Left lung (tissue), 10 donors: ENCODE measurements around the gene C10orf53. TPM values are rescaled to one million over a fixed set of nuclear protein-coding genes. Genes with fewer than 3 reads are reported as not detected.

ENCODE experiments used
- ATAC-seq: fragments of 200-7000 bp; cut with Tn5 transposase; one replicate; pipeline ENCODE4 v1.9.1; 2020; ENCODE audit warnings: moderate library complexity
- DNase-seq, 4 donors: peaks; one replicate each; pipeline ENCODE4 v3.0.0-alpha.2; 2013 to 2020
- H3K27ac ChIP-seq, 2 donors: fragments of 200-600 bp; sonication (generic) in 1 of 2; one replicate each; pipeline versions ENCODE4 v1.5.0 to v1.8.0; 2020 to 2021
- H3K27me3 ChIP-seq, 2 donors: fragments of 200-600 bp; sonication (generic) in 1 of 2; one replicate each; pipeline versions ENCODE4 v1.5.0 to v1.8.0; 2020 to 2021
- H3K36me3 ChIP-seq, 2 donors: fragments of 200-600 bp; sonication (generic) in 1 of 2; one replicate each; pipeline versions ENCODE4 v1.5.0 to v1.8.0; 2020 to 2021
- H3K4me1 ChIP-seq, 2 donors: fragments of 200-600 bp; one replicate each; pipeline ENCODE4 v1.8.0; 2021
- H3K4me3 ChIP-seq, 2 donors: fragments of 200-600 bp; sonication (generic) in 1 of 2; one replicate each; pipeline versions ENCODE4 v1.5.0 to v1.8.0; 2020 to 2021; ENCODE audit warnings: mild to moderate bottlenecking in 1 of 2
- H3K9me3 ChIP-seq, 2 donors: fragments of 200-600 bp; sonication (generic) in 1 of 2; one replicate each; pipeline versions ENCODE4 v1.5.0 to v1.8.0; 2020 to 2021
- intact Hi-C, 2 donors: fragments of 100-400 bp; cut with DNase I; formaldehyde crosslinking; loops; one replicate each; pipeline versions ENCODE4 v1.11.2 to v1.14.2; 2022
- polyA plus RNA-seq, 6 donors: library from polyadenylated mRNA; unstranded; fragments of 120-200 nt; gene quantifications; one replicate each; pipeline ENCODE4 v1.2.1, GENCODE V29; 2013; ENCODE audit not compliant: insufficient read length in 6 of 6
- total RNA-seq, 2 donors: library from RNA; stranded (reverse); fragmentation: NEBNext Ultra II Directional; extraction: Animal tissue kit (Norgen Biotek cat#: 25700); gene quantifications; one replicate each; pipeline ENCODE4 v1.2.1, GENCODE V29; 2021
- TF ChIP-seq, protein P1 (sequence below), 2 donors: fragments of 200-600 bp; sonication (generic) in 1 of 2; IDR thresholded peaks; one replicate each; pipeline versions ENCODE4 v1.5.0 to v1.8.0; 2021; ENCODE audit warnings: antibody characterized with exemption in 2 of 2
- donor health status: DM: no; HTN: yes; CAD: no.
- donor health status: DM: no; HTN: no; CAD: no.

The C10orf53 gene
- total and polyA plus RNA-seq, 8 donors = not detected

- H3K27ac ChIP-seq = no peak overlapping the region
- ATAC-seq (no peak), DNase-seq (peak in 1 of 4 donors; percentile 12)
- intact Hi-C loops = no loop called here
- H3K4me3 ChIP-seq = no peak overlapping the region
- H3K9me3 ChIP-seq = no peaks in the 10 kb centered on the region
- TF ChIP-seq, protein P1, sequence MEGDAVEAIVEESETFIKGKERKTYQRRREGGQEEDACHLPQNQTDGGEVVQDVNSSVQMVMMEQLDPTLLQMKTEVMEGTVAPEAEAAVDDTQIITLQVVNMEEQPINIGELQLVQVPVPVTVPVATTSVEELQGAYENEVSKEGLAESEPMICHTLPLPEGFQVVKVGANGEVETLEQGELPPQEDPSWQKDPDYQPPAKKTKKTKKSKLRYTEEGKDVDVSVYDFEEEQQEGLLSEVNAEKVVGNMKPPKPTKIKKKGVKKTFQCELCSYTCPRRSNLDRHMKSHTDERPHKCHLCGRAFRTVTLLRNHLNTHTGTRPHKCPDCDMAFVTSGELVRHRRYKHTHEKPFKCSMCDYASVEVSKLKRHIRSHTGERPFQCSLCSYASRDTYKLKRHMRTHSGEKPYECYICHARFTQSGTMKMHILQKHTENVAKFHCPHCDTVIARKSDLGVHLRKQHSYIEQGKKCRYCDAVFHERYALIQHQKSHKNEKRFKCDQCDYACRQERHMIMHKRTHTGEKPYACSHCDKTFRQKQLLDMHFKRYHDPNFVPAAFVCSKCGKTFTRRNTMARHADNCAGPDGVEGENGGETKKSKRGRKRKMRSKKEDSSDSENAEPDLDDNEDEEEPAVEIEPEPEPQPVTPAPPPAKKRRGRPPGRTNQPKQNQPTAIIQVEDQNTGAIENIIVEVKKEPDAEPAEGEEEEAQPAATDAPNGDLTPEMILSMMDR (IDR thresholded peaks at IDR 0.05) = no peak
- peaks cover 0 to 41% of the 10 kb centered on the region in 2 donors for H3K27me3 ChIP-seq
- H3K4me1 ChIP-seq = no peaks in the 10 kb centered on the region
- no peaks in the 10 kb centered on the region for H3K36me3 ChIP-seq
Observed at GRCh38 chr10:49634069-49634660, 45.3 kb upstream of the C10orf53 start.

DNA sequence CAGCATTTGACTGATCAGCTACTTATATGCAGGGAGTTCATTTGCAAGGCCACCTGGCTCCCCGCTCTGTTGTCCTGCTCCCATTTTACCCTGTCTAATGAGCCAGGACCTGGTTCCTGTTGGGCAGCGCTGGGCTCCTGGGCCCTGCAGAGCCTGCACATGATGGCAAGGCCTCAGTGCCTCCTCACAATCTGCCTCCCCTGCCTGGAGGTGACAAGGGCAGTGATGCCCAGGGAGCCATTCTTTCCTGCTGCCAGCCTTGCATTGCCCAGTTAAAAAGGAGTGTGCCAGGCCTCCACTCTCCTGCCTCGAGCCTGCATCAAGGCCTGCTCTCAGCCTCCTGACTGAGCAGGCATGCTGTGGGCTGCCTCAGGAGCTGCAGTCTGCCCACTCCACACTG is 37.1 kb upstream of the C10orf53 start:
- ATAC-seq = no peak
- H3K4me1 ChIP-seq = no peaks in the 10 kb centered on the region
- no peaks in the 10 kb centered on the region for H3K36me3 ChIP-seq
- DNase-seq = no peak
- TF ChIP-seq, protein P1 (IDR thresholded peaks at IDR 0.05) = no peak
- H3K9me3 ChIP-seq = no peaks in the 10 kb centered on the region
- intact Hi-C loops = no loop called here
- no peak overlapping the region for H3K4me3 ChIP-seq
- peaks cover 0 to 44% of the 10 kb centered on the region in 2 donors for H3K27me3 ChIP-seq
- H3K27ac ChIP-seq = no peak overlapping the region

GRCh38 chr10:49643241-49644034 is 36.0 kb upstream of the C10orf53 start:
- DNase-seq (no peak), ATAC-seq (no peak)
- no peak overlapping the region for H3K4me3 ChIP-seq
- peaks cover 0 to 41% of the 10 kb centered on the region in 2 donors for H3K27me3 ChIP-seq
- no peaks in the 10 kb centered on the region for H3K36me3 ChIP-seq
- intact Hi-C loops = no loop called here
- no peaks in the 10 kb centered on the region for H3K9me3 ChIP-seq
- no peaks in the 10 kb centered on the region for H3K4me1 ChIP-seq
- TF ChIP-seq, protein P1 (IDR thresholded peaks at IDR 0.05) = no peak
- no peak overlapping the region for H3K27ac ChIP-seq

DNA sequence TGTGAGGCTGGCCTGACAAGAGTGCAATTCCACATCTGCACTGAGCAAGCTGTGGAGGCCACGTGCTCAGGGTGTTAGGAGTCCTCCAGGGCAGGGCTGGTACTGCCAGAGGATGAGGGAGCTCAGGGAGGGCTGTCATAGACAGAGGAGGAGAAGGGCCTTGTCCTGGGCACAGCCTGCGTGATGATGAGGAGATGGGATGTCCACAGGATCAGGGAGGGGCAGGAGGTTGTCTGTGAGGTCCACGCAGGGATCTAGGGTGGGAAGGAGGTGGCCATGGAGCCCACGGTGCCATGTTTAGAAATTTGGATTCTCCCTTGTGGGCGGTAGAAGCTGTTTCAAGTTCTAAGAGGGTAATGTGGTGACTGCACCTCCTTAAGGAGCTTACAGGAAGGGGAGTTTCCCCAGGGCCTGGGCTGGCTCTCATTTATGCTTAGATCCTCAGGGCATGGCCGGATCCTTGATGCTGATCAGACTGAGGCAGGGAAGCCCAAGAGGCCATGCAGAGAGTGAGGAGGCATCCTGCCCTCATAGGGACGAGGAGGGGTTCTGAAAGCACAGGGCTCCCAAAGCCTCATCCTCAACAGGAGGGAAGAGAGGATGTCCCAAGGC is 35.3 kb upstream of the C10orf53 start:
- DNase-seq = no peak
- ATAC-seq = no peak
- intact Hi-C loops = no loop called here

More for the DNA sequence above, 35.3 kb upstream of the C10orf53 start:
- H3K36me3 ChIP-seq = no peaks in the 10 kb centered on the region
- H3K4me3 ChIP-seq = no peak overlapping the region
- no peak overlapping the region for H3K27ac ChIP-seq
- no peaks in the 10 kb centered on the region for H3K4me1 ChIP-seq
- peaks cover 0 to 36% of the 10 kb centered on the region in 2 donors for H3K27me3 ChIP-seq
- no peaks in the 10 kb centered on the region for H3K9me3 ChIP-seq
- TF ChIP-seq, protein P1 (IDR thresholded peaks at IDR 0.05) = no peak
